Activated CD4-positive, alpha-beta T cell treated with anti-CD3 and anti-CD28 coated beads, Interleukin-2, amount 10 ng/mL, durations not matched to agents 24 days and 14 days (primary cell): ENCODE data around the gene MAP2K2. TPM values are rescaled to one million over a fixed set of nuclear protein-coding genes. Genes with fewer than 3 reads are reported as not detected.

Source experiments
- DNase-seq: peaks from one replicate; pipeline ENCODE4 v3.0.0; 2022
- H3K27ac Mint-ChIP-seq: one replicate; pipeline ENCODE4 v1.8.0; 2022; ENCODE audit warnings: mild to moderate bottlenecking, mixed read lengths
- H3K27me3 Mint-ChIP-seq: one replicate; pipeline ENCODE4 v1.8.0; 2022; ENCODE audit warnings: mixed read lengths
- H3K36me3 Mint-ChIP-seq: one replicate; pipeline ENCODE4 v1.8.0; 2022; ENCODE audit warnings: low read depth, mild to moderate bottlenecking, mixed read lengths
- H3K4me1 Mint-ChIP-seq: one replicate; pipeline ENCODE4 v1.8.0; 2021; ENCODE audit warnings: mixed read lengths
- H3K4me3 Mint-ChIP-seq: one replicate; pipeline ENCODE4 v1.8.0; 2022; ENCODE audit warnings: mild to moderate bottlenecking, moderate library complexity, mixed read lengths
- H3K9me3 Mint-ChIP-seq: one replicate; pipeline ENCODE4 v1.8.0; 2021; ENCODE audit warnings: mixed read lengths
- intact Hi-C: fragments of 100-400 bp; cut with micrococcal nuclease; formaldehyde crosslinking; loops from one replicate; pipeline ENCODE4 v1.15.1; 2023
- total RNA-seq: library from RNA; stranded (reverse); gene quantifications from 2 replicates; pipeline ENCODE4 v1.2.3, GENCODE V29; 2022

The MAP2K2 gene
- total RNA-seq, 1 donor from 2014 or later: 135 TPM

DNA sequence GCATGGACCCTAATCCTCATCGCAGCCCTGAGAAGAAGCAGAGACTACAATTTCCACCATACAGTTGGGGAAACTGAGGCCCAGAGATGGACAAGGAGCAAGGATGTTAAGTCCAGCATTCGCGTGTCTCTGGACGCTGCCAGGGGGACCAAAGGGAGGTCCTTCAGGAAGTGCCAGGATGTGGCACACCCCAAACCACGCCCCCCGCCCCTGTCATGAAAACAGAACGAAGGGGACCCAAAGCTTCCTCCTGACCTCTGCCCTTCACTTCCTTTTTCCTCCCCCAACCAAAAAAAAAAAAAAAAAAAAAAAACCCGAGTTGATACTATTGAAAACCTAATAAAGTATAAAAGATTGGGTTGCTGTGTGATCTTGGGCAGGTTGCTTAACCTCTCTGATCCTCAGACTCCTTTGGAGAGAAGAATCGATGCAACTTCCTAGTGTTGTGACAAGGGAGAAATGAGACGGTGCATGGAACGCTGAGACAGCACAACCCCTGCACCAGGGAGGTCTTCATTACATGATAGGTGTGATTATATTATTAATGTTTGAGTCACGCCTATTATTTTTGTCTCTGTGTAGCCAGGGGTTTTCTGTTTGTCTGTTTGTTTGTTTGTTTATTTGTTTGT, 54.5 kb downstream of the MAP2K2 start:
- no peaks in the 10 kb centered on the region for H3K9me3 Mint-ChIP-seq
- no peaks in the 10 kb centered on the region for H3K27me3 Mint-ChIP-seq
- peak; percentile 85 for DNase-seq
- H3K36me3 Mint-ChIP-seq: peaks cover 1% of the 10 kb centered on the region
- H3K4me1 Mint-ChIP-seq: peaks cover 16% of the 10 kb centered on the region
- H3K4me3 Mint-ChIP-seq: peak overlapping the region; percentile 39
- peak overlapping the region; percentile 58 for H3K27ac Mint-ChIP-seq
- intact Hi-C loops: loop anchor here (5.0 kb wide), 3 partner anchors 33 to 178 kb away; partner anchors contain the start of genes MAP2K2 and YJU2

DNA sequence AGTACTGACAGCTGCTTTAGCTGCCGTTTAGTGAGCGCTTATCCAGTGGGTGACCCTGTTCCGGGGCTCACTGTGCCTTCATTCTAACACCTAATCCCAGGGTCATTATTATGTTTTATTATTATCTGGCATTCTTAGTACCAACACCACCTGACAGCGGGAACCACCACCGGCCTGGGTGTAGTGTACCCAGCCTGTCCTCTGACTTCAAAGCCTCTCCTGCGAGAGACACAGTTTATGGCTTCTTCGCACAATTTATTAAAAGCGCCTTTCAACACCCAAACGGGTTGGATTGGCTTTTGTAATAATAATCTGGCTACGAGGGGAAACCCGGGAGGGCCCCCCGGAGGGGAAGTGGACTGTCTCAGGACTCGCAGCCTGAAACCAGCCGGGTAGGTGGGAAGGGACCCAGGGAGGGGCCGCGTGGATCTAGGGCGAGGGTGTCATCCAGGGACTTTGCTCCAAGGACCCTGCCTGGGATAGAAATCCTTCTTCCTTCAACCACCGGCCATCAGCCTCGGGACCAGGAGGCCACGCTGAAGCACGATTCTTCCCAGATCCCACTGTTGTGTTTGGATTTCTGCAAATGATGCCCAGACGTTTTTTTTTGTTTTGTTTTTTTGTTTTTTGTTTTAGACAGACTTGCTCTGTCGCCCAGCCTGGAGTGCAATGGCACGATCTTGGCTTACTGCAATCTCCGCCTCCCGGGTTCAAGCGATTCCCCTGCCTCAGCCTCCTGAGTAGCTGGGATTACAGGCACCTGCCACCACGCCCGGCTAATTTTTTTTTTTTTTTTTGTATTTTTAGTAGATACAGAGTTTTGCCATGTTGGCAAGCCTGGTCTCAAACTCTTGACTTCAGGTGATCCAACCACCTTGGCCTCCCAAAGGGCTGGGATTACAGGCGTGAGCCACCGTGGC, 55.6 kb downstream of the MAP2K2 start:
- Mint-ChIP-seq H3K4me3 (peak overlapping the region; percentile 82), H3K9me3 (no peaks in the 10 kb centered on the region), H3K4me1 (peaks cover 20% of the 10 kb centered on the region), H3K27me3 (no peaks in the 10 kb centered on the region), H3K27ac (peak overlapping the region; percentile 77), H3K36me3 (peaks cover 6% of the 10 kb centered on the region)
- intact Hi-C loops: loop anchor here (5.0 kb wide), 3 partner anchors 34 to 179 kb away; partner anchors contain the start of genes MAP2K2 and YJU2
- no peak for DNase-seq

DNA sequence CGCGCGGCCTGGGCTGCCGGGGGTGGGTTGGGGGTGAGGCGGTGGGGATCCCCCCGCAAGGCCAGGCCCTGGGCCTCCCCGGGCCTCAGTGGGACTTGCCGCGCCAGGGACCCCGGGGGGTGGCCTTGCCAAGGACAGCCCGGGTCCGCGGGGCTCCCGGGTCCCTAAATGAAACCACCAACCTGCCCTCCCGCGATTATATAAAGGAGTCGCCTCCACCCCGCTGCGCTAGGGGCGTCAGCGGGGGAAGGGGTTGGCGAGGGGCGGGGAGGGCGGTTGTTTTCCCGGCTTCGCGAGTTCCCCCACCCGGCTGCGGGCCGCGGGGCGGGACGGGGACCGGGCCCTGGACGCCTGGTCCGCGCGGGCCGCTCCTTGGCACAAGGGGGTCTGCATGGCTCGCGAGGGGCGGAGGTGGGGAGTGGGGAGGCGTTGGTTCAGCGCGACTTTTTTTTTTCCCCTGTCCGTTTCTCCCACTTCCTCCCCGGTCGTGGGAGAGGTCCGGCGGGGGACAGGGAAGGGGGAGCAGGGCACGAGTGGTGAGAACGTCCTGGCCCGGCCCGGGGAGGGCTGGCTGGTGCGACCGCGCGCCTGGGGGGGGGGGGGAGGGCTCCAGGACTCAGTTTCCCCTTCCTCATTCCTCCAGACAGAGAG, 56.4 kb downstream of the MAP2K2 start:
- Mint-ChIP-seq H3K27me3 (no peaks in the 10 kb centered on the region), H3K9me3 (no peaks in the 10 kb centered on the region), H3K36me3 (peaks cover 6% of the 10 kb centered on the region), H3K27ac (peak overlapping the region; percentile 77), H3K4me3 (peak overlapping the region; percentile 82), H3K4me1 (peaks cover 22% of the 10 kb centered on the region)
- DNase-seq: peak; percentile 85
- intact Hi-C loops: loop anchor here (2.0 to 5.0 kb wide), 6 partner anchors 21 to 180 kb away; partner anchors contain the start of genes MAP2K2, PIAS4 and YJU2

DNA sequence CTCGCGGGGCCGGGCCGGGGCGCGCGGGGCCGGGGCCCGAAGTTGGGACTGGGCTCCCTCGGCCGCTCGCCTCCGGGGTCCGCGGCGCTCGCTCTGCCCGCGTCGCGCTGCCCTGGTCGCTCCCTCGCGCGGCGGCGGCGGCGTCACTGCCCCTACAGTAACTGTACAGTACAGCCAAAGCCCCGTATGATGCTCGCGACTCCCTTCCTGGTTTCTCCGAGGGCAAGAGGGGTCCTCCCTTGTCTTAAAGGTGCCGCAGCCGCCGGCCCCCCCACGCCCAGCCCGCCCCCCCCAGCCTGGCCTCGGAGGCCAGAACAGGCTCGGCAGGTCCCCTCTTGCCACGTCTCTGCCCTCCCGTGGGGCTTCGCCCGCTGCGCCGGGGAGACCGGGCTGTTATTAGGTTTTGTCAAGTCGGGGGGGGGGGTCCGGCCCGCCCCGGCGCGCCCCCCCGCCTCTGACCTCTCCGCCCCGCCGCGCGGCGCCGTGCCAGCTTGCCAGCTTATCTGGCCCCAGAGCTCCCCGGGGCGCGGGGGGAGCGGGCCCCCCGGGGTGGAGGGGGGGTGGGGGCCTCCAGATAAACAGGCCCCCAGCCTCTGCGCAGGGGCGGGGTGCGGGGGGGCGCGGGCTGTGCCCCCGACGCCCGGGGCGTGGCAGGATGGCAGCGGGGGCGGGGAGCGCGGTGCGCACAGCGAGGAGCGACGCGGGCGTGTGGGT, 57.1 kb downstream of the MAP2K2 start, which contains the start of gene ZBTB7A:
ZBTB7A (minus strand) TSS at position 218 of the 714 bp plus-strand sequence. CDS start 11,667 bp downstream, outside the sequence.
- Mint-ChIP-seq H3K27me3 (no peaks in the 10 kb centered on the region), H3K4me1 (peaks cover 25% of the 10 kb centered on the region), H3K27ac (peak within 1 kb of the TSS; percentile 86), H3K36me3 (peaks cover 6% of the 10 kb centered on the region), H3K9me3 (no peaks in the 10 kb centered on the region), H3K4me3 (peak within 1 kb of the TSS; percentile 82)
- intact Hi-C loops: loop anchor here (1.0 to 5.0 kb wide), 7 partner anchors 11 to 180 kb away; partner anchors contain the start of genes MAP2K2, PIAS4 and YJU2
- DNase-seq: peak; percentile 92

DNA sequence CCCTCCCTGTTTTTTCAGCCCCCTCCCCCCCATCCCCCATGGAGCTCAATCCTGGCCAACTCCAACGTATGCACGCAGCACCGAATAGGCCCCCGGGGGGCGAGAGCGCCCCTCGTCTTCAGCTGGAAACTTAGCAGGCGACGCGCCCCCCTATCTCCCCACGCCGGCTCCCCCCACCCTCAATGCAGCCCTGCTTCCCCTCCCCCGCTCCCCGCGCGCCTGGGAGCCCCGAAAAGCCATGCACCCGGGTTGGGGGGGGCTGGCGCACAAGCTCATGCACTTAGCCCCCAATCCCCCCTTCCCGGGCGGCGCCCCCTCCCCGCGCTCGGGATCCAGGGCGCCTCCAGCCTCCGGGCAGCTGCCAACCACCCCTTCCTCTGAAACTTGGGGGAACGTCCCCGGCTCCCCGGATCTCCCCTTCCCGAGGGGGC, 57.7 kb downstream of the MAP2K2 start:
- intact Hi-C loops: loop anchor here (1.0 to 5.0 kb wide), 7 partner anchors 12 to 181 kb away; partner anchors contain the start of genes MAP2K2, PIAS4 and YJU2
- H3K27ac Mint-ChIP-seq: no peak overlapping the region
- peaks cover 25% of the 10 kb centered on the region for H3K4me1 Mint-ChIP-seq
- DNase-seq: peak; percentile 81
- H3K9me3 Mint-ChIP-seq: no peaks in the 10 kb centered on the region
- peaks cover 6% of the 10 kb centered on the region for H3K36me3 Mint-ChIP-seq
- H3K4me3 Mint-ChIP-seq: peak overlapping the region; percentile 69
- H3K27me3 Mint-ChIP-seq: no peaks in the 10 kb centered on the region

DNA sequence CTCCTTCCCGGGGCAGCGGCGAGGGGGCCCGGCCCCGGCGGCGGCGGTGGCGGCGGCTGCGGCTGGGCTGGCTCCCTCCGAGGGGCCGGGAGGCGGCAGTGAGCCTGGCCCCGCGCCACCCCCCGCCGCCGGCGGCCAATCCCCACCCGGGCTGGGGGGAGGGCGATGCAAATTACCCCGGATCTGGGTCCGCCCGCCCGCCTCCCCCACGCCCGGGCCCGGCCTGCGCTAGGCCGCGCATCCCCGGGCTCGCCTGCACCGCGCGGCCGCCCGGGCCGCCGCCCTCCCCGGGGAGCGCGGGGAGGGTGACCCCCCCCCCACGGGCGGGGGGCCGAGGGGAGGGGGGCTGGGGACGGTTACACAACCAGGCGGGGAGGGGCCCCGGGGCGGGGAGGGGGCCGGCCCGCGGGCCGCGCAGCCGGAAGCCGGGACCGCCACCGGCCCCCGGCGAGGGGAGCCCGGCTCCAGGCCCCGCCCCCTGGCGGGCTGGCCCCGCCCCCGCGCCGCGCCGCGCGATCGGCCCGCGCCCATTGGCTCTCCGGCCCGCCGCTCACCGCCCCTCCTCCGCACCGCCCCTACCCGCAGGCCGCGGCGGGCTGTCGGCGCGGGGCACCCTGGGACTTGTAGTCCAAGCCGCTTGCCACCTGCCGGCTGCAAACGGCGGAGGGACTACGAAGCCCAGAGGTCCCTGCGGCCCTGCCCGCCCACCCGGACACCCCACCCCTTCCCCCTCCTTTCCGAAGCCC, 58.3 kb downstream of the MAP2K2 start:
- intact Hi-C loops: loop anchor here (1.0 to 5.0 kb wide), 7 partner anchors 13 to 182 kb away; partner anchors contain the start of genes MAP2K2, PIAS4 and YJU2
- Mint-ChIP-seq H3K36me3 (peaks cover 6% of the 10 kb centered on the region), H3K27ac (no peak overlapping the region)

DNA sequence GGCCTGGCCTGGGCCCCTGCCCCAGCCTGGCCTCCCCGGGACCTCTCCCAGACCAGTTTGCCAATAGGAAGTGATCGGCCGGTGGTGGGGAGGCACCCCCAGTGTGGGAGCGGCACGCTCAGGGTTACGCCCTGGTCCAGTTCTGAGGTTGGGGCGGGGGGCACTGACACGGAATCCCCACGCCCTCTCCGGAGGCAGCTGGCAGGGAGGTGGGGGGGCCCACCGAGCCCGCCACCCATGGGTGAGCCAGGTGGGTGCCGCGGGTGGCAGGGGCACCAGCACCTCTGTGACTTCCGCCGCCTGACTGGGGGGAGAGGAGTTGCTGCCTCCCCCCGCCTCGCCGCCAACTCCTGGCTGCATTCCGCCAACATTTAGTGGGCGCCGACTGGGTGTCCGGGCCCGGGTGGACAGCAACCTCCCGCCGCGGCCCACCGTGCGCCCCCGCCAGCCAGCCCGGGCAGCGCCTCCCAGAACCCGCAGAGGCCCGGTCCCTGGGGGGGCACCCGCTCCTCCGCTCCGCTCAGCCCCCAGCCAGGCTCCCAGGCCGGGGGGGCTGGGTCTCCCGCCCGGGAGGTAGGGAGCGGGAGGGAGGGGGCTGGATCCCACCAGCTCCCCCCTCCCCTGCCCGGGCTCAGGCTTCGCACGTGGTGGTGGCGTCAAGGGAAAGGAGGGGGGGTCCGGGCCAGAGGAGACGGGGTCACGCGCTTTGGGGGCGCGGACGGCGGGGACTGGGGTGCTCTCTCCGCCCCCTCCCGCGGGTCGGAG, 59.2 kb downstream of the MAP2K2 start:
- no peaks in the 10 kb centered on the region for H3K27me3 Mint-ChIP-seq
- peak; percentile 80 for DNase-seq
- peaks cover 6% of the 10 kb centered on the region for H3K36me3 Mint-ChIP-seq
- peaks cover 26% of the 10 kb centered on the region for H3K4me1 Mint-ChIP-seq
- H3K27ac Mint-ChIP-seq: peak overlapping the region; percentile 29
- peak overlapping the region; percentile 85 for H3K4me3 Mint-ChIP-seq
- H3K9me3 Mint-ChIP-seq: no peaks in the 10 kb centered on the region
- intact Hi-C loops: loop anchor here (5.0 kb wide), 3 partner anchors 38 to 183 kb away; partner anchors contain the start of genes MAP2K2 and YJU2

More for the DNA sequence above, 58.3 kb downstream of the MAP2K2 start:
- H3K9me3 Mint-ChIP-seq: no peaks in the 10 kb centered on the region
- peak overlapping the region; percentile 69 for H3K4me3 Mint-ChIP-seq
- H3K4me1 Mint-ChIP-seq: peaks cover 25% of the 10 kb centered on the region
- no peaks in the 10 kb centered on the region for H3K27me3 Mint-ChIP-seq
- peak; percentile 99 for DNase-seq

DNA sequence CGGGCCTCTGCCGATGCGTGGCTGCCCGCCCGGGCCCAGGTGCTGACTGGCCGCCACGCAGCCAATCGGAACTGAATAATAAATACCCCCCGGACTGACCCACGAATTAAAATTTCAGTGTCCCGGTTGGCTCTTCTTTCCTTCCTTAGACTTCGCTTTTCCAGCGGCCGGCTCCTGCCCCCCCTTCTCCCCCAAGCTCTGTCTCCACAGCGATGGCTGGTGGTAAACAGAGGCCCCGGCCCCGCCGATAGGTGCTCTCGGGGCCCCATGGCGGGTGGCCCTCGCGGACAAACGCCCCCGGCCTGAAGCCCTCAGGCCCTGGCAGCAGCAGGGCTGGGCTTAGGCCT, 59.8 kb downstream of the MAP2K2 start:
- Mint-ChIP-seq H3K36me3 (peaks cover 6% of the 10 kb centered on the region), H3K4me1 (peaks cover 22% of the 10 kb centered on the region), H3K4me3 (peak overlapping the region; percentile 85), H3K27me3 (no peaks in the 10 kb centered on the region), H3K9me3 (no peaks in the 10 kb centered on the region), H3K27ac (peak overlapping the region; percentile 83)
- no peak for DNase-seq
- intact Hi-C loops: no loop called here

DNA sequence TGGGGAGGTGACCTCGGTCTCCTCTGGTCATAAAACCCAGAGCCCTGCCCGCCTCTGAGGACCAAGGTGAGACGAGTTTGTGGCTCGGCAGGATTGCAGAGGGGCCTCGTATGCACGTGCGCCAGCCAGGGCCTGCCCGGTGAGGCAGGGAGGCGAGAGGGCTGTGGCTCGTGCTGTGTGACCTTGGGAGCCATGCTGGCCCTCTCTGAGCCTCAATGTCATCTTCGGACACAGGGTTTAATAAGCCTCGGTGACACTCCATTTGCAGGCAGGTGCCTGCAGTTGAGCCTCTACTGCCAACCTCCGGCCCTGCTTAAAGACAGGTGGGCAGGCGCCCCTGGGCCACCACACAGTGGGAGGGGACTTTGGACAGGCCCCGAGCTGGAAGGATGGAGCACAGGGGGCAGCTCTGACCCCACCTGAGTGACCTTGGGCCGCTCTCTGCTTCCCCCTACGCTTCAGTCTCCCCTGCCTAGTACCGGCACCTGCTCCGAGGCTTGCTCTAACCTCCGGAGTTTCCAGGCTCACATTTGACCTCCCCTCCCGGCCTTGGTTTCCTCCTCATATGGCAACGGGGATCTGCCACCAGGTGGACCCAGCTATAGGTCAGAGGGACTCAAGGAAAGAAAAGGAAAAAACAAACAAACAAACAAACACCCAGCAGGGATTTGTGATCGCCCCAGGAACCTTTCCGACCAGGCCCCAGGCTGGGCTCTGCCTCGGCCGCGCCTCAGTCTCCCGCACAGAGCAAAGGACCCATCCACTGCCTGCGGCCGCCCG, 60.4 kb downstream of the MAP2K2 start:
- H3K27me3 Mint-ChIP-seq: no peaks in the 10 kb centered on the region
- peak overlapping the region; percentile 83 for H3K27ac Mint-ChIP-seq
- peaks cover 6% of the 10 kb centered on the region for H3K36me3 Mint-ChIP-seq
- H3K4me3 Mint-ChIP-seq: peak overlapping the region; percentile 85
- H3K9me3 Mint-ChIP-seq: no peaks in the 10 kb centered on the region
- H3K4me1 Mint-ChIP-seq: peaks cover 18% of the 10 kb centered on the region
- DNase-seq: no peak
- intact Hi-C loops: no loop called here

DNA sequence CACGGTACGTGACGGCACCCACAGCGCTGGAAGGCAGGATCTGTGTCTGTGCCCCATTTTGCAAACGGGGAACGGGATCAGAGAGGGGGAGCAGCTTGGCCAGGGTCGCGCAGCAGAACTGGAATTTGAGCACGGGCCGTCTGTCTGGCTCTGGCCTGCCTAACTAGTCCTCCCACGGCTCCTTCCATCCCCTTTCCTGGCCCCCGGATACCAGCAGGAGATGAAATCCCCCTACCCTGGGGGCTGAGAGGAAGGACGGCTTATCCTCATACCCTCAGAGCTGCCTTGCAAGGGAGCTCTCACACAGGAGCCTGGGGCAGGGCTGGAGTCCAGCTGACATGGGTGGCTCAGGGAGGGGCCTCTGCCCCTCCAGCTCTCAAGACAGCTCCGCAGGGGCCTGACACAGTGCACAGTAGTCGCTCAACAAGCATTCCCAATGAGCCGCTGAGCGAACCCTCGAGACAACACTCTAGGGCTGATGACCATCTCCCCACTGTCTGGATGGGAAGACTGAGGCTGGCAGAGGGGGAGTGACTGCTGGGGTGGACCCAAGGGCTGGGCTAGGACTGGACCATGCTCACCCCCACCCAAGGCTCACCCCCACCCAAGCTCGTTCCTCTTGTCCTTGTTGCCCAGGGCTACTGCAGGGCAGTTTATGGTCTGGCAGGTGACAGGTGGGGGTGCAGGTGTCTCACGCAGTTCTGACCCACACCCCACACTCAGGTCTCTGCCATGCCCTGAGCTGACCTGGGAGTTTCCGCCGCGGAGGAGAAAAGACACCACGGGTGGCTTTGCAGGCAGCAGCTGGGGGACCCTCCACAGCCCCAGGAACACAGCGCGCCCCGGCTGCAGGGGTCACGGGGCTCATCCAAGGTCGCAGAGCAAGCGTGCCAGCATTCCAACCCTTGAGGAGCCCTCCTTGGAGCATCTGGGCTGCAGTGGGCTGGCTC, 61.2 kb downstream of the MAP2K2 start:
- DNase-seq: no peak
- Mint-ChIP-seq H3K27ac (no peak overlapping the region), H3K4me1 (peaks cover 12% of the 10 kb centered on the region), H3K27me3 (no peaks in the 10 kb centered on the region), H3K36me3 (peaks cover 6% of the 10 kb centered on the region), H3K9me3 (no peaks in the 10 kb centered on the region), H3K4me3 (peak overlapping the region; percentile 43)
- intact Hi-C loops: no loop called here
